ENCODE data around the gene FAH. TPM values are rescaled to one million over a fixed set of nuclear protein-coding genes. Genes with fewer than 3 reads are reported as not detected.

FAH gene
- total and polyA plus RNA-seq, 9 of the 15 experiments (the other 6 are each of a cell fraction or from before 2014, with no cell fraction given): 66.8 to 310 (median 103) TPM

DNA sequence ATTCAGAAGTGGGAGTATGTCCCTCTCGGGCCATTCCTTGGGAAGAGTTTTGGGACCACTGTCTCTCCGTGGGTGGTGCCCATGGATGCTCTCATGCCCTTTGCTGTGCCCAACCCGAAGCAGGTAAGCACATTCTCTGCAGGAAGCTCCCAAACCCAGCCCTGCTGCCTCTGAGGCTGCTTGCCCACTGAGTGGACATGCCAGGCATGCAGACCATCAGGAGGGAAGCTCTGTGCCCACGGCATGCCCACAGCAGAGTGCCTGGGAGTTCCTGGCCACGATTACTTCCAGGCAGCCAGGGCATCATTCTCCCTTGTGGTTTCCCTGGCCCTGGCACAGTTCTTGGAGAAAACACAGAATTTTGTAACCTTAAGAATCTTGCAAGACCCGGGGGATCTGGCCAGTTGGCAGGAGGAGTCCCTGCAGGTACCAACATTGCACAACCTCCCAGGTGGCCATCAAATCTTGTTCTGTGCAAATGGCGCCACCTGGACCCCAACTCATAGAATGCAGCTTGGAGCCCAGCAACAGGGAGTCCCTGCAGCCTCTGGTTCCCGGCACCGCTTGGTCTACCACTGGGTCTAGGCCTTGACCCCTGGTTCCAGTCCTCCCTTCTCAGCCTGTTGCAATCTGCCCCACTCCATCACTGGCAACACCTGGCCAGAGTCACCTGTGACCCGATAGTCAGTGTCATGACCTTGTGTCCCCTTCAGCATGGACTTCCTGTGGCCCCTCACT, 20.4 kb downstream of the FAH start:
- WGBS (ENCODE audit: insufficient coverage, low coverage, missing lambda C conversion rate): 75% methylated on average over 10 of the region's 10 CpGs
- BruUV-seq (replicated peaks): no TSS peak
- no peak overlapping the region for H2AFZ ChIP-seq (ENCODE audit: low read depth, low read length)
- peak; percentile 89 for FAIRE-seq
- H3K4me2 ChIP-seq (ENCODE audit: insufficient read depth, low read length): no peak overlapping the region
- peaks cover 0 to 3% of the 10 kb centered on the region in 2 experiments; a peak in 1 of 5 replicates for H3K4me1 ChIP-seq (replicated peaks in 1 of 2; ENCODE audit: control insufficient read depth in 2 of 2, insufficient read depth in 2 of 2, low read length in 2 of 2)
- peak; percentile 65 to 79 (median 72) for DNase-seq (ENCODE audit: extremely low read depth in 1 of 4, low spot score in 3 of 4)
- H3K9ac ChIP-seq (ENCODE audit: insufficient read depth in 1 of 2, low read depth in 2 of 2, low read length in 2 of 2): no peak overlapping the region
- no peaks in the 10 kb centered on the region for H3K79me2 ChIP-seq (ENCODE audit: control insufficient read depth, insufficient read depth, low read length)
- POLR2A ChIA-PET: interaction anchor here (0.6 to 1.4 kb wide), 8 partner anchors 10 to 1187 kb away, joined by 3 to 6 read pairs (median 3); no protein-coding TSS in a partner anchor
- no peaks in the 10 kb centered on the region for H4K20me1 ChIP-seq (replicated peaks; ENCODE audit: control insufficient read depth, insufficient read depth, low read length)
- no peak overlapping the region for H3K4me3 ChIP-seq
- H3K36me3 ChIP-seq (ENCODE audit: control insufficient read depth, insufficient read depth, low read length): peaks cover 83% of the 10 kb centered on the region; the same call in 2 of the 3 replicates
- in situ Hi-C loops (cut with MboI) (loop anchor here (25.0 kb wide), 1 partner anchor 286 kb away; the partner anchor contains the start of gene MTHFS), intact Hi-C loops (cut with micrococcal nuclease) (loop anchor here (2.0 to 10.0 kb wide), 4 partner anchors 111 to 788 kb away; no protein-coding TSS in a partner anchor)
- no peaks in the 10 kb centered on the region for H3K9me3 ChIP-seq (replicated peaks; ENCODE audit: control insufficient read depth, insufficient read depth, low read depth, low read length)
- H3K27me3 ChIP-seq (ENCODE audit: control insufficient read depth in 2 of 2, insufficient read depth in 2 of 2, low read length in 2 of 2): no peaks in the 10 kb centered on the region
- CTCF ChIA-PET (ENCODE audit: low intra/inter-chr PET ratio): interaction anchor here (0.5 to 1.2 kb wide), 4 partner anchors 62 to 792 kb away, joined by 3 to 6 read pairs (median 4); no protein-coding TSS in a partner anchor
- ATAC-seq: peak; percentile 95
- no peaks in the 10 kb centered on the region for H3K9me1 ChIP-seq (ENCODE audit: control insufficient read depth, insufficient read depth, low read length)
- no peak overlapping the region for H3K27ac ChIP-seq (ENCODE audit: extremely low read depth, low read depth, low read length)
- peak; percentile 62; the same call in 1 of the 2 replicates for TF ChIP-seq SMC3 (conservative IDR thresholded peaks at IDR 0.05; ENCODE audit: insufficient read depth, low read depth, low read length)
- peak; percentile 29; the same call in 1 of the 2 replicates for TF ChIP-seq MYNN (IDR thresholded peaks at IDR 0.05)
- no peak for TF ChIP-seq MYNN (CRISPR knock-in tag; IDR thresholded peaks at IDR 0.05)
- peak; percentile 65; the same call in 1 of the 2 replicates for TF ChIP-seq ARID2 (IDR thresholded peaks at IDR 0.05)
- TF ChIP-seq MEF2D (tag; conservative IDR thresholded peaks at IDR 0.05; ENCODE audit: low read depth): no peak
- TF ChIP-seq CBX2 (IDR thresholded peaks at IDR 0.05; ENCODE audit: insufficient read depth, low read length, poor library complexity, severe bottlenecking): no peak
- TF ChIP-seq ZNF24 (IDR thresholded peaks at IDR 0.05): peak; percentile 58; the same call in 1 of the 2 replicates
- TF ChIP-seq HDAC2 (IDR thresholded peaks at IDR 0.05): no peak
- TF ChIP-seq JUNB (CRISPR knock-in tag; conservative IDR thresholded peaks at IDR 0.05): no peak
- TF ChIP-seq, protein P1, sequence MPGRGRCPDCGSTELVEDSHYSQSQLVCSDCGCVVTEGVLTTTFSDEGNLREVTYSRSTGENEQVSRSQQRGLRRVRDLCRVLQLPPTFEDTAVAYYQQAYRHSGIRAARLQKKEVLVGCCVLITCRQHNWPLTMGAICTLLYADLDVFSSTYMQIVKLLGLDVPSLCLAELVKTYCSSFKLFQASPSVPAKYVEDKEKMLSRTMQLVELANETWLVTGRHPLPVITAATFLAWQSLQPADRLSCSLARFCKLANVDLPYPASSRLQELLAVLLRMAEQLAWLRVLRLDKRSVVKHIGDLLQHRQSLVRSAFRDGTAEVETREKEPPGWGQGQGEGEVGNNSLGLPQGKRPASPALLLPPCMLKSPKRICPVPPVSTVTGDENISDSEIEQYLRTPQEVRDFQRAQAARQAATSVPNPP (IDR thresholded peaks at IDR 0.05; ENCODE audit: borderline replicate concordance, insufficient read depth, insufficient read length): no peak
- no peak for TF ChIP-seq TGIF2 (CRISPR knock-in tag; IDR thresholded peaks at IDR 0.05)
- TF ChIP-seq, protein P2, sequence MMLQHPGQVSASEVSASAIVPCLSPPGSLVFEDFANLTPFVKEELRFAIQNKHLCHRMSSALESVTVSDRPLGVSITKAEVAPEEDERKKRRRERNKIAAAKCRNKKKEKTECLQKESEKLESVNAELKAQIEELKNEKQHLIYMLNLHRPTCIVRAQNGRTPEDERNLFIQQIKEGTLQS (IDR thresholded peaks at IDR 0.05): peak; percentile 27; the same call in 1 of the 2 replicates
- TF ChIP-seq, protein P2 (CRISPR knock-in tag; conservative IDR thresholded peaks at IDR 0.05): no peak
- peak; percentile 91 for TF ChIP-seq CEBPG (CRISPR knock-in tag; IDR thresholded peaks at IDR 0.05)
- TF ChIP-seq CEBPG (tag; conservative IDR thresholded peaks at IDR 0.05 in 1 of 2, IDR thresholded peaks at IDR 0.05 in 1 of 2): peak; percentile 89 to 94
- no peak for TF ChIP-seq FOSL1 (tag; conservative IDR thresholded peaks at IDR 0.05)

Data from K562 (cell line).